Testis (tissue), 3 donors: Measurements from ENCODE around the gene FANCD2. TPM values are rescaled to one million over a fixed set of nuclear protein-coding genes. Genes with fewer than 3 reads are reported as not detected.
A peak's percentile ranks its signal among the peaks of the same experiment; 100 is the strongest.

Experiments
- DNase-seq: peaks from one replicate; pipeline ENCODE4 v3.0.0-alpha.2; 2019
- H3K27ac ChIP-seq, 2 donors: fragments of 200-600 bp; sonication (generic); one replicate each; pipeline ENCODE4 v1.5.1; 2019
- H3K27me3 ChIP-seq: fragments of 200-600 bp; sonication (generic); one replicate; pipeline ENCODE4 v1.5.1; 2019
- H3K36me3 ChIP-seq: fragments of 200-600 bp; sonication (generic); one replicate; pipeline ENCODE4 v1.5.1; 2017; ENCODE audit warnings: low read depth; ENCODE audit errors: missing control alignments
- H3K4me1 ChIP-seq: fragments of 200-600 bp; sonication (generic); one replicate; pipeline ENCODE4 v1.5.1; 2019
- H3K4me3 ChIP-seq, 2 donors: fragments of 200-600 bp; sonication (generic); one replicate each; pipeline ENCODE4 v1.5.1; 2017 to 2019
- H3K9me3 ChIP-seq: fragments of 200-600 bp; sonication (generic); one replicate; pipeline ENCODE4 v1.5.1; 2017
- POLR2A ChIP-seq: fragments of 450-650 bp; IDR thresholded peaks from one replicate; pipeline ENCODE4 v1.6.1; 2017; ENCODE audit warnings: antibody characterized with exemption, mild to moderate bottlenecking, moderate library complexity
- WGBS, 2 donors: methylation state at CpG; one replicate each; pipeline ENCODE4 v1.1.5; 2018; 5-methylcytosine and 5-hydroxymethylcytosine counted together
- intact Hi-C: fragments of 100-400 bp; cut with DNase I; formaldehyde crosslinking; loops from one replicate; pipeline ENCODE4 v1.15.1; 2023; ENCODE audit warnings: low total_unique reads
- polyA plus RNA-seq: library from polyadenylated mRNA; stranded (reverse); fragments of 350-450 nt; fragmentation: Illumina TruSeq; extraction: RNeasy Lipid Tissue Mini Kit (QIAGEN cat#74804); gene quantifications from one replicate; pipeline ENCODE4 v1.2.3, GENCODE V29; 2014; ENCODE audit warnings: low read depth, low replicate concordance; ENCODE audit not compliant: insufficient read depth
- total RNA-seq, 2 donors: library from RNA; depleted of rRNA; stranded (reverse); fragments of >200 nt; gene quantifications; one replicate each; pipeline ENCODE4 v1.2.3, GENCODE V29; 2016
- TF ChIP-seq, protein P1 (sequence below), 3 experiments: fragments of 450-650 bp in 2 of 3; fragments of 200-600 bp in 1 of 3; sonication (generic) in 1 of 3; IDR thresholded peaks; one replicate each; pipeline ENCODE4 v1.5.1; 2016 to 2019; ENCODE audit warnings: antibody characterized with exemption in 3 of 3, mild to moderate bottlenecking in 2 of 3, moderate library complexity in 1 of 3

FANCD2 gene
- total and polyA plus RNA-seq, 3 donors from 2014 or later, result 23.7 to 41.6 (median 38.5) TPM

DNA sequence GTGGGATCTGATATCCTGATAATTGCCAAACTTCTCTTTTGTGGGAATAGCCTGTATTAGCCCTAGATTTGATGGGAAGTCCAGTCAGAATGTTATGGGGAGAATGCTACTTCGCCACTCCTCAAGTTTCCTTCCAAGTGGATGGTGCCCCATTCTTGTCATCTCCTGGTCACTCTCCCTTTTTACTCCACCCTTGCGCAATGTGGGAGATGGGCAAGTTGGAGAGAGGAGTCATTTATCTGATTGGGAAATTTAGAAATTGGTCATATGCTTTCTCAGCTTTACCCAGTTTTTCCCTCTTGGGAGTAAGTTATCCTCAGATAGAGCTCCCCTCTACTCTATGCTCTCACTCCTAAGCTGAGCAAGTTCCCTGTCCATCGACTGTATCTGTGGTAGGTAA is 67.4 kb downstream of the FANCD2 start:
- DNase-seq, result no peak
- no peaks in the 10 kb centered on the region for H3K9me3 ChIP-seq
- intact Hi-C loops, result no loop called here
- no peaks in the 10 kb centered on the region for H3K36me3 ChIP-seq
- no peak overlapping the region for H3K4me3 ChIP-seq
- H3K27ac ChIP-seq, result no peak overlapping the region
- no peaks in the 10 kb centered on the region for H3K4me1 ChIP-seq
- no peak for TF ChIP-seq POLR2A
- TF ChIP-seq, protein P1, sequence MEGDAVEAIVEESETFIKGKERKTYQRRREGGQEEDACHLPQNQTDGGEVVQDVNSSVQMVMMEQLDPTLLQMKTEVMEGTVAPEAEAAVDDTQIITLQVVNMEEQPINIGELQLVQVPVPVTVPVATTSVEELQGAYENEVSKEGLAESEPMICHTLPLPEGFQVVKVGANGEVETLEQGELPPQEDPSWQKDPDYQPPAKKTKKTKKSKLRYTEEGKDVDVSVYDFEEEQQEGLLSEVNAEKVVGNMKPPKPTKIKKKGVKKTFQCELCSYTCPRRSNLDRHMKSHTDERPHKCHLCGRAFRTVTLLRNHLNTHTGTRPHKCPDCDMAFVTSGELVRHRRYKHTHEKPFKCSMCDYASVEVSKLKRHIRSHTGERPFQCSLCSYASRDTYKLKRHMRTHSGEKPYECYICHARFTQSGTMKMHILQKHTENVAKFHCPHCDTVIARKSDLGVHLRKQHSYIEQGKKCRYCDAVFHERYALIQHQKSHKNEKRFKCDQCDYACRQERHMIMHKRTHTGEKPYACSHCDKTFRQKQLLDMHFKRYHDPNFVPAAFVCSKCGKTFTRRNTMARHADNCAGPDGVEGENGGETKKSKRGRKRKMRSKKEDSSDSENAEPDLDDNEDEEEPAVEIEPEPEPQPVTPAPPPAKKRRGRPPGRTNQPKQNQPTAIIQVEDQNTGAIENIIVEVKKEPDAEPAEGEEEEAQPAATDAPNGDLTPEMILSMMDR (IDR thresholded peaks at IDR 0.05), result no peak
- no peaks in the 10 kb centered on the region for H3K27me3 ChIP-seq
- WGBS, 2 donors, result 96 to 99% methylated on average over 3 of the region's 3 CpGs

- no peaks in the 10 kb centered on the region for H3K27me3 ChIP-seq
- TF ChIP-seq, protein P1 (IDR thresholded peaks at IDR 0.05), result no peak
- no peak for TF ChIP-seq POLR2A
- no peaks in the 10 kb centered on the region for H3K9me3 ChIP-seq
- WGBS, 2 donors, result 91 to 95% methylated on average over 5 of the region's 5 CpGs
- no peak for DNase-seq
- intact Hi-C loops, result no loop called here
- no peak overlapping the region for H3K27ac ChIP-seq
- no peak overlapping the region for H3K4me3 ChIP-seq
- H3K4me1 ChIP-seq, result no peaks in the 10 kb centered on the region
- H3K36me3 ChIP-seq, result no peaks in the 10 kb centered on the region
Measured at GRCh38 chr3:10099041-10099440, 72.8 kb downstream of the FANCD2 start.

DNA sequence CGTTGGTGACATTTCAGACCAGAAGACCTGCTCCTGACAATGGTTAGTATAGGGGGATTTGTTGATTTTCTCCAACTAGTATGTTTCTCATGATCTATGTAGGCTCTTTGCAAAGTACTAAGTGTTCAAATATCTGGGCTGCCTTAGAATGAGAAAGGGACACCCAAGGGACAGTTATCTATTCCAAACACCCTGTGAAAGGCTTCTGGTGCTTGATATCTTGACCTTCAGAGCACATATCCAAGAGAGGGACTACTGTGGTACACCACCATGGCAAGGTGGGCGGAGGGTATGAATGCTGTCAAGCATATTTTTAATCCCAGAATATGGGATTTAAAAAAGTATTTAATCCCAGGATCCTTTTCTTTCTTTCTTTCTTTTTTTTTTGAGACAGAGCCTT is 80.7 kb downstream of the FANCD2 start:
- Histone ChIP-seq H3K4me1 (no peaks in the 10 kb centered on the region), H3K27ac (no peak overlapping the region), H3K9me3 (no peaks in the 10 kb centered on the region), H3K27me3 (no peaks in the 10 kb centered on the region), H3K36me3 (no peaks in the 10 kb centered on the region), H3K4me3 (peak overlapping the region; percentile 18 to 36)
- WGBS, 2 donors, result 69 to 83% methylated on average over 2 of the region's 2 CpGs
- intact Hi-C loops, result no loop called here
- no peak for DNase-seq
- no peak for TF ChIP-seq POLR2A
- TF ChIP-seq, protein P1 (IDR thresholded peaks at IDR 0.05), result no peak

DNA sequence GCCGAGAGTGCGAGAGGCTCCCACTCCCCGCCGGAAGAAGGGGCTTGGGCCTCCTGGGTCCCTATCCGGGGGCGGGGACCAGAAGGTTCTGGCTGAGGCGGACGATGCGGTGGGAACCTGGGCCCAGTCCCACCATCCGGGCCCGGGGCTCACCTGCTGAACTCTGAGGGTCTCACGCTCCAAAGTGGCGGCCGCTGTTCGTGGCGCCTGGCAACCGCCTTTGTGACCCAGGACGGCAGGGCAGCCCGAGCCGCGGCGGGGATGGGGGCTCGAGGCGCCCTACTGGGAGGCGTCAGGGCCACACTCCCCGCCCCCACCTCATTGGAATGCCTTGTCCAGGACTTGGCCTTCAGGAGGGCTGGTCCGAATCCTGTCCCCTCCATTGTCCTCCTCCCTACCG is 81.9 kb downstream of the FANCD2 start, which contains the start of gene FANCD2OS:
FANCD2OS (minus strand) TSS at position 165 of the 400 bp plus-strand sequence. CDS start 3,481 bp downstream, outside the sequence.
- no peaks in the 10 kb centered on the region for H3K36me3 ChIP-seq
- no peaks in the 10 kb centered on the region for H3K4me1 ChIP-seq
- TF ChIP-seq, protein P1 (IDR thresholded peaks at IDR 0.05), result no peak
- H3K9me3 ChIP-seq, result no peaks in the 10 kb centered on the region
- no peaks in the 10 kb centered on the region for H3K27me3 ChIP-seq
- peak within 1 kb of the TSS; percentile 18 to 36 for H3K4me3 ChIP-seq
- intact Hi-C loops, result no loop called here
- peak; percentile 23 for DNase-seq
- no peak within 1 kb of the TSS for H3K27ac ChIP-seq
- WGBS, 2 donors, result 48 to 49% methylated on average over 6 to 28 of the region's 28 CpGs
